Measurements from ENCODE around the gene PAX8.

The PAX8 gene

DNA sequence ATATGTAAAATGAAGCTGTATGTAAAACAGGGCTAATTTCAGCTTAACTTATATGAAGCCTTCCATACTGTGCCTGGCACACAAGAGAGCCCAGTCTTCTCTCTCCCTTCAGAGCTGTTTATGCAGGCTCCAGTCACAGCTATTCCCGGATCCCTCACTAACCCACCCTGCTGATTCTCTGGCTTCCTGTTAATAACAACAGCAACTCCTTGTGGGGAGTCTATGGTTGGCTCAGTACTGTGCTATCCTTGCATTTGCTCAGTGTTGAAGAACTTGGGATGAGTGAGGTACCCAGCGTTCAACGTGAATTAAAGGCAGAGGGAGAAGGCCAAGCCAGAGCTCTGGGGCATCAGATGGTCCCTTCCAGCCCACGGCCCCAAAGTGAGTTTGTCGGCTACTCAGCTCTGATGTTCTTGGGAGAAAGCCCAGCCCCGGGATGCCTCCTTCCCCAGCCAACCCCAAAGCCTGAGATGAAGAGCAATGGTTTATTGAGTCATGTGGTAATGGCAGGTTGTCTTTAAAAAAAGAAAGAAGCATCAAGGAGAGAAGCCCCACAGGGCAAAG, 61.7 kb downstream of the PAX8 start:
- no CpG with 5 or more reads among the region's 6 CpGs for WGBS, 2 donors (ENCODE audit: extremely low coverage in 2 of 2, insufficient read length in 2 of 2, insufficient replicate concordance in 1 of 2)
- Histone ChIP-seq H3K9me3 (replicated peaks in 1 of 2; ENCODE audit: control insufficient read depth in 2 of 2, insufficient read depth in 1 of 2, low read depth in 1 of 2, low read length in 2 of 2) (no peaks in the 10 kb centered on the region), H2BK5ac (ENCODE audit: low read length) (no peak overlapping the region), H2BK120ac (ENCODE audit: low read depth, low read length) (no peak overlapping the region), H3K9ac (ENCODE audit: low read depth, low read length, poor library complexity) (no peak overlapping the region), H3K27me3 (ENCODE audit: control insufficient read depth in 3 of 3, insufficient read depth in 3 of 3, low read depth in 1 of 3, low read length in 3 of 3) (no peaks in the 10 kb centered on the region), H4K8ac (ENCODE audit: low read depth, low read length) (no peak overlapping the region), H3K23ac (ENCODE audit: low read depth, low read length, poor library complexity) (no peak overlapping the region), H3K4me1 (ENCODE audit: control insufficient read depth in 2 of 2, insufficient read depth in 1 of 2, low read depth in 1 of 2, low read length in 2 of 2) (peaks cover 21 to 30% of the 10 kb centered on the region in 2 donors), H3K27ac (replicated peaks; ENCODE audit: low read length) (no peak overlapping the region), H3K18ac (ENCODE audit: low read length) (no peak overlapping the region), H2AK5ac (ENCODE audit: low read depth, low read length) (no peak overlapping the region), H2BK12ac (ENCODE audit: low read length) (no peak overlapping the region), H4K91ac (ENCODE audit: low read depth, low read length, poor library complexity) (no peak overlapping the region), H2BK15ac (ENCODE audit: low read length) (no peak overlapping the region), H3K4me2 (ENCODE audit: insufficient read depth, low read length, poor library complexity, severe bottlenecking) (no peak overlapping the region), H3K14ac (ENCODE audit: low read length) (no peak overlapping the region), H3K36me3 (replicated peaks in 1 of 2; ENCODE audit: control insufficient read depth in 2 of 2, insufficient read depth in 2 of 2, low read length in 2 of 2) (no peaks in the 10 kb centered on the region), H3K4ac (ENCODE audit: low read length) (no peak overlapping the region), H3K79me1 (ENCODE audit: low read depth, low read length) (no peaks in the 10 kb centered on the region), H3K4me3 (ENCODE audit: low read length in 2 of 2) (no peak overlapping the region), H2AFZ (ENCODE audit: low read length) (no peak overlapping the region)
- DNase-seq (ENCODE audit: low spot score), result no peak

DNA sequence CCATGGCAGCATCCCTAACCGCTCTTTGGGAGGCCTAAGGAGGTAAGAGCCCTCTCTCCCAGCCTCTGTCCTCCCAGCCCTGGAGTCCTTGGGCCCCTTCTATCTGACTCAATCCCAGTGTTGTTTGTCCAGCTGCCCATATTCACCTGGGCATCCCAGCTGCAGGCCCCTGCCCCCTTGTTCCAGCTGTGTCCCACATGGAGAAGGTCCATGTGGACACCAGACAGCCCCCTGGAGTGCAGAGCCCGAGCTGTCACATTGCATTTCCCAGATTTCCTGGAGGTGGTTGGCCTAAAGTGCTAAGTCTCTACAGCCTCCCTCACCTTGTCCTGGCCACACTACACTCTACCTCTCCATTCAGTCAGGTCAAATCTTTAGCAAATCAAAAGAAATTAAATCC, 62.4 kb downstream of the PAX8 start:
- H3K4me1 ChIP-seq (ENCODE audit: control insufficient read depth in 2 of 2, insufficient read depth in 1 of 2, low read depth in 1 of 2, low read length in 2 of 2), result peaks cover 22 to 32% of the 10 kb centered on the region in 2 donors
- H3K4me3 ChIP-seq (ENCODE audit: low read length in 2 of 2), result no peak overlapping the region
- H3K79me1 ChIP-seq (ENCODE audit: low read depth, low read length), result no peaks in the 10 kb centered on the region
- no peak overlapping the region for H3K9ac ChIP-seq (ENCODE audit: low read depth, low read length, poor library complexity)
- no peak overlapping the region for H2BK5ac ChIP-seq (ENCODE audit: low read length)
- no peak overlapping the region for H3K14ac ChIP-seq (ENCODE audit: low read length)
- peak overlapping the region; percentile 65 for H3K23ac ChIP-seq (ENCODE audit: low read depth, low read length, poor library complexity)
- peak overlapping the region; percentile 11 for H2BK15ac ChIP-seq (ENCODE audit: low read length)
- no peak overlapping the region for H2AFZ ChIP-seq (ENCODE audit: low read length)
- no peak overlapping the region for H3K4ac ChIP-seq (ENCODE audit: low read length)
- no peak overlapping the region for H2BK12ac ChIP-seq (ENCODE audit: low read length)
- H3K9me3 ChIP-seq (replicated peaks in 1 of 2; ENCODE audit: control insufficient read depth in 2 of 2, insufficient read depth in 1 of 2, low read depth in 1 of 2, low read length in 2 of 2), result no peaks in the 10 kb centered on the region
- H3K18ac ChIP-seq (ENCODE audit: low read length), result no peak overlapping the region
- H3K27ac ChIP-seq (replicated peaks; ENCODE audit: low read length), result no peak overlapping the region
- H2AK5ac ChIP-seq (ENCODE audit: low read depth, low read length), result no peak overlapping the region
- no peaks in the 10 kb centered on the region for H3K36me3 ChIP-seq (replicated peaks in 1 of 2; ENCODE audit: control insufficient read depth in 2 of 2, insufficient read depth in 2 of 2, low read length in 2 of 2)
- no peak overlapping the region for H4K91ac ChIP-seq (ENCODE audit: low read depth, low read length, poor library complexity)
- H2BK120ac ChIP-seq (ENCODE audit: low read depth, low read length), result peak overlapping the region; percentile 17
- no peaks in the 10 kb centered on the region for H3K27me3 ChIP-seq (ENCODE audit: control insufficient read depth in 3 of 3, insufficient read depth in 3 of 3, low read depth in 1 of 3, low read length in 3 of 3)
- H4K8ac ChIP-seq (ENCODE audit: low read depth, low read length), result no peak overlapping the region
- no peak overlapping the region for H3K4me2 ChIP-seq (ENCODE audit: insufficient read depth, low read length, poor library complexity, severe bottlenecking)
- DNase-seq (ENCODE audit: low spot score), result no peak
- no CpG with 5 or more reads among the region's 2 CpGs for WGBS, 2 donors (ENCODE audit: extremely low coverage in 2 of 2, insufficient read length in 2 of 2, insufficient replicate concordance in 1 of 2)

DNA sequence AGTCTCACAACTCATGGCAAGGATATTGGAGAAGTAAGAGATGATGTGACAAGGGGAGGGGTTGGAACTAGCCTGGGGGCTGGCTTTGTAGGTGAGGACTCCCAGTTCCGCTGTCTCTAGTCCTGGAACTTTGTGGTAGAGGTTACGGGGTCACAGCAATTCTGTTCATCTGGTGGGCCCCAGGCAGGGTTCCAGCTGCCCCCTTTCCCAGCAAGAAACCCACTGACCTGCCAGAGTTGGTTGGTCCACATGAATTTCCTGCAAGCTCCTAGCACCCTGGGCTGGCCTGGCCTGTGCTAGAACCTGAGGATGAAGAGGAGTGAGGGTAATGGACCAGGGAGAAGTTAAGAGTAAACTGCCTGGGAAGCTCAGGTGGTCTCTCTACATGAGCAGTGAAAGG, 63.7 kb downstream of the PAX8 start:
- Histone ChIP-seq H2AFZ (ENCODE audit: low read length) (no peak overlapping the region), H3K9ac (ENCODE audit: low read depth, low read length, poor library complexity) (no peak overlapping the region), H2AK5ac (ENCODE audit: low read depth, low read length) (no peak overlapping the region), H2BK5ac (ENCODE audit: low read length) (no peak overlapping the region), H3K27me3 (ENCODE audit: control insufficient read depth in 3 of 3, insufficient read depth in 3 of 3, low read depth in 1 of 3, low read length in 3 of 3) (no peaks in the 10 kb centered on the region), H4K91ac (ENCODE audit: low read depth, low read length, poor library complexity) (no peak overlapping the region), H3K9me3 (replicated peaks in 1 of 2; ENCODE audit: control insufficient read depth in 2 of 2, insufficient read depth in 1 of 2, low read depth in 1 of 2, low read length in 2 of 2) (no peaks in the 10 kb centered on the region), H3K79me1 (ENCODE audit: low read depth, low read length) (no peaks in the 10 kb centered on the region), H3K4me3 (ENCODE audit: low read length in 2 of 2) (no peak overlapping the region), H2BK15ac (ENCODE audit: low read length) (peak overlapping the region; percentile 1), H3K23ac (ENCODE audit: low read depth, low read length, poor library complexity) (no peak overlapping the region), H4K8ac (ENCODE audit: low read depth, low read length) (no peak overlapping the region), H2BK12ac (ENCODE audit: low read length) (no peak overlapping the region), H3K4me1 (ENCODE audit: control insufficient read depth in 2 of 2, insufficient read depth in 1 of 2, low read depth in 1 of 2, low read length in 2 of 2) (peaks cover 24 to 30% of the 10 kb centered on the region in 2 donors), H3K4me2 (ENCODE audit: insufficient read depth, low read length, poor library complexity, severe bottlenecking) (no peak overlapping the region), H3K4ac (ENCODE audit: low read length) (no peak overlapping the region), H3K27ac (replicated peaks; ENCODE audit: low read length) (no peak overlapping the region), H3K18ac (ENCODE audit: low read length) (no peak overlapping the region), H3K36me3 (replicated peaks in 1 of 2; ENCODE audit: control insufficient read depth in 2 of 2, insufficient read depth in 2 of 2, low read length in 2 of 2) (no peaks in the 10 kb centered on the region), H3K14ac (ENCODE audit: low read length) (no peak overlapping the region), H2BK120ac (ENCODE audit: low read depth, low read length) (peak overlapping the region; percentile 34)
- DNase-seq (ENCODE audit: low spot score), result no peak
- WGBS, 2 donors (ENCODE audit: extremely low coverage in 2 of 2, insufficient read length in 2 of 2, insufficient replicate concordance in 1 of 2), result no CpG with 5 or more reads among the region's 2 CpGs

DNA sequence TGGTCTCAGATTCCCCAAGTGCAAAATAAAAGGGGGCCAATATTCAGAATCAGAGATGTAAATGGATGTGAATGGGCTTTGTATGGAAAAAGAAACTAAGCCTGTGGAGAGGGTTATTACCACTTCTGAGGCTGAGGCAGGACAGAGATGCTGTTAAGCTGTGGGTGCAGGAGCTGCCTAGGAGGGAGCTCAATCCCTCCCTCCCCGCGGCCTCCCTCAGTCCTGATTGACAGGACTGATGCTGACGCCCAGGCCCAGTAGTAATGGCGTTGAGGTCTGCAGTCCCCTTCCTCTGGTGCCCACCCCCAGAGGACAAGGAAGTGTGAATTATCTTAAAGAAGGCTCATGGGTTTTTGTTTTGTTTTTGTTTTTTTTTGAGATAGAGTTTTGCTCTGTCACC, 64.6 kb downstream of the PAX8 start:
- Histone ChIP-seq H2BK12ac (ENCODE audit: low read length) (no peak overlapping the region), H3K18ac (ENCODE audit: low read length) (no peak overlapping the region), H3K14ac (ENCODE audit: low read length) (no peak overlapping the region), H2BK5ac (ENCODE audit: low read length) (no peak overlapping the region), H3K27me3 (ENCODE audit: control insufficient read depth in 3 of 3, insufficient read depth in 3 of 3, low read depth in 1 of 3, low read length in 3 of 3) (no peaks in the 10 kb centered on the region), H3K9me3 (replicated peaks in 1 of 2; ENCODE audit: control insufficient read depth in 2 of 2, insufficient read depth in 1 of 2, low read depth in 1 of 2, low read length in 2 of 2) (no peaks in the 10 kb centered on the region), H3K9ac (ENCODE audit: low read depth, low read length, poor library complexity) (no peak overlapping the region), H3K4me3 (ENCODE audit: low read length in 2 of 2) (no peak overlapping the region), H3K36me3 (replicated peaks in 1 of 2; ENCODE audit: control insufficient read depth in 2 of 2, insufficient read depth in 2 of 2, low read length in 2 of 2) (no peaks in the 10 kb centered on the region), H3K4ac (ENCODE audit: low read length) (no peak overlapping the region), H4K91ac (ENCODE audit: low read depth, low read length, poor library complexity) (no peak overlapping the region), H3K27ac (replicated peaks; ENCODE audit: low read length) (no peak overlapping the region), H4K8ac (ENCODE audit: low read depth, low read length) (no peak overlapping the region), H2BK120ac (ENCODE audit: low read depth, low read length) (no peak overlapping the region), H3K79me1 (ENCODE audit: low read depth, low read length) (no peaks in the 10 kb centered on the region), H3K4me1 (ENCODE audit: control insufficient read depth in 2 of 2, insufficient read depth in 1 of 2, low read depth in 1 of 2, low read length in 2 of 2) (peaks cover 19 to 26% of the 10 kb centered on the region in 2 donors), H2AFZ (ENCODE audit: low read length) (no peak overlapping the region), H2BK15ac (ENCODE audit: low read length) (no peak overlapping the region), H3K23ac (ENCODE audit: low read depth, low read length, poor library complexity) (no peak overlapping the region), H3K4me2 (ENCODE audit: insufficient read depth, low read length, poor library complexity, severe bottlenecking) (no peak overlapping the region), H2AK5ac (ENCODE audit: low read depth, low read length) (no peak overlapping the region)
- no CpG with 5 or more reads among the region's 4 CpGs for WGBS, 2 donors (ENCODE audit: extremely low coverage in 2 of 2, insufficient read length in 2 of 2, insufficient replicate concordance in 1 of 2)
- DNase-seq (ENCODE audit: low spot score), result no peak
